RWPE1 (cell line): Measurements from ENCODE around the gene CSK.

Experiments used
- CTCF ChIA-PET: fragments of 350-600 bp; sonication (Branson Sonifier 250); formaldehyde crosslinking; extraction: SDS; loops from one replicate; lab custom pipeline; 2021; lab: Yijun Ruan, JAX
- POLR2A ChIA-PET: fragments of 400-600 bp; formaldehyde crosslinking; extraction: SDS; loops from one replicate; lab custom pipeline; 2020; ENCODE audit warnings: antibody characterized with exemption; ENCODE audit not compliant: low non-redundant PET; lab: Yijun Ruan, JAX
- DNase-seq: peaks from one replicate; pipeline ENCODE4 v3.0.0; 2012; ENCODE audit warnings: low spot score
- H3K27ac ChIP-seq: fragments of 450-650 bp; 2 replicates; pipeline ENCODE4 v1.5.1; 2017
- TF ChIP-seq, protein P1 (sequence below): fragments of 450-650 bp; conservative IDR thresholded peaks from 2 replicates; pipeline ENCODE4 v1.5.1; 2017; ENCODE audit warnings: low read depth, mild to moderate bottlenecking

Gene CSK

DNA sequence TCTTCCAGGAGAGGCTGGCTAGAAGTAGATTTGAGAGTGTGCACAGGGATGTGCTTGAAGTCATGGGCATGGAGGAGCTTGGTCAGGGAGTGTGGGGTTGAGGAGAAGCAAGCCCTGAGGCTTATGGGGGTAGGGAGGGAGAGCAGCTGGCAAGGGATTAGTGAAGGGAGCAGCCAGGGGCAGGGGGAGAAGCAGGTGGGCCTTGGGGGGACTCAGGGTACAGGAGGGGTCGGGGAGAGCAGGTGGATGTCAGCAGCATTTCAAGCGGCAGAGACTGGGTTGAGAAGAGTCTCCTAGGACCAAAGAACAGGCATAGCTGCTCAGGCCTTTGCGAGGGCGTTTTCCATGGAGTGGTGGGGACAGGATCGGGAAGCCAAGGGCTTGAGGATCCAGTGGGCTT, 27.4 kb downstream of the CSK start:
- peak overlapping the region; percentile 86 for H3K27ac ChIP-seq
- CTCF ChIA-PET, result interaction anchor here (0.6 to 2.3 kb wide), 2 partner anchors 10 to 86 kb away, joined by 4 to 11 read pairs; no protein-coding TSS in a partner anchor
- no peak for DNase-seq
- TF ChIP-seq, protein P1, sequence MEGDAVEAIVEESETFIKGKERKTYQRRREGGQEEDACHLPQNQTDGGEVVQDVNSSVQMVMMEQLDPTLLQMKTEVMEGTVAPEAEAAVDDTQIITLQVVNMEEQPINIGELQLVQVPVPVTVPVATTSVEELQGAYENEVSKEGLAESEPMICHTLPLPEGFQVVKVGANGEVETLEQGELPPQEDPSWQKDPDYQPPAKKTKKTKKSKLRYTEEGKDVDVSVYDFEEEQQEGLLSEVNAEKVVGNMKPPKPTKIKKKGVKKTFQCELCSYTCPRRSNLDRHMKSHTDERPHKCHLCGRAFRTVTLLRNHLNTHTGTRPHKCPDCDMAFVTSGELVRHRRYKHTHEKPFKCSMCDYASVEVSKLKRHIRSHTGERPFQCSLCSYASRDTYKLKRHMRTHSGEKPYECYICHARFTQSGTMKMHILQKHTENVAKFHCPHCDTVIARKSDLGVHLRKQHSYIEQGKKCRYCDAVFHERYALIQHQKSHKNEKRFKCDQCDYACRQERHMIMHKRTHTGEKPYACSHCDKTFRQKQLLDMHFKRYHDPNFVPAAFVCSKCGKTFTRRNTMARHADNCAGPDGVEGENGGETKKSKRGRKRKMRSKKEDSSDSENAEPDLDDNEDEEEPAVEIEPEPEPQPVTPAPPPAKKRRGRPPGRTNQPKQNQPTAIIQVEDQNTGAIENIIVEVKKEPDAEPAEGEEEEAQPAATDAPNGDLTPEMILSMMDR, result no peak
- POLR2A ChIA-PET, result interaction anchor here (0.8 kb wide), 1 partner anchor 24 kb away, joined by 5 read pairs; no protein-coding TSS in a partner anchor

GRCh38 chr15:74809956-74810355, 28.1 kb downstream of the CSK start:
- no peak for DNase-seq
- CTCF ChIA-PET, result interaction anchor here (0.7 kb wide), 1 partner anchor 35 kb away, joined by 3 read pairs; no protein-coding TSS in a partner anchor
- peak overlapping the region; percentile 86 for H3K27ac ChIP-seq
- TF ChIP-seq, protein P1, result no peak
- POLR2A ChIA-PET, result interaction anchor here (0.8 kb wide), 1 partner anchor 23 kb away, joined by 5 read pairs; no protein-coding TSS in a partner anchor

DNA sequence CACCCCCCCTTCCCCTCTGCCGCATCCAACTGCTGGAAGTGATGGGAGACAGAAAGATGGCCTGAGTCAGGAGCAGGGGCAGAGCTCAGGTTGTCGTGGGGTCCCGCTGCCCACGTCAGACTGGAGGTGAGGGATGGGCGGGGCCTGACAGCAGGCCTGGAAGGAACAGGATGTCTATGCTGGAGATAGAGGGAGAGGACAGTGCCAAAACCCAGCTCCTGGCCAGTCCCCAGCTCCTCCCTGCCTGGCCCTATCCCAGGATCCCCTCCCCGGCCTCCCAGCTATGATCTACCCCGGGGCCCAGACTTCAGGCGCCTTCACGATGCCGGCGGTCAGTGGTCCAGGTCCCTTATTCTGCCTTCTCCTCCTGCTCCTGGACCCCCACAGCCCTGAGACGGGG, 30.7 kb downstream of the CSK start, which contains the start of gene LMAN1L:
Gene LMAN1L, plus strand, starts transcription at position 303 of the 400 bp plus-strand sequence. Its CDS starts 20 bp downstream, at position 323.
- ChIA-PET CTCF (no interaction called here), POLR2A (no interaction called here)
- TF ChIP-seq, protein P1, result no peak

GRCh38 chr15:74815121-74815934, 33.4 kb downstream of the CSK start:
- ChIA-PET CTCF (interaction anchor here (0.6 to 1.0 kb wide), 2 partner anchors 18 to 27 kb away, joined by 3 to 5 read pairs; partner anchors contain the start of gene ULK3), POLR2A (no interaction called here)
- DNase-seq, result no peak
- TF ChIP-seq, protein P1, result no peak
- peak overlapping the region; percentile 84 for H3K27ac ChIP-seq

More for the DNA sequence above, 30.7 kb downstream of the CSK start, which contains the start of gene LMAN1L:
- peak within 1 kb of the TSS; percentile 84 for H3K27ac ChIP-seq
- no peak for DNase-seq

GRCh38 chr15:74815961-74816360, 34.1 kb downstream of the CSK start:
- DNase-seq, result no peak
- H3K27ac ChIP-seq, result peak overlapping the region; percentile 84
- ChIA-PET POLR2A (no interaction called here), CTCF (no interaction called here)
- TF ChIP-seq, protein P1, result no peak

DNA sequence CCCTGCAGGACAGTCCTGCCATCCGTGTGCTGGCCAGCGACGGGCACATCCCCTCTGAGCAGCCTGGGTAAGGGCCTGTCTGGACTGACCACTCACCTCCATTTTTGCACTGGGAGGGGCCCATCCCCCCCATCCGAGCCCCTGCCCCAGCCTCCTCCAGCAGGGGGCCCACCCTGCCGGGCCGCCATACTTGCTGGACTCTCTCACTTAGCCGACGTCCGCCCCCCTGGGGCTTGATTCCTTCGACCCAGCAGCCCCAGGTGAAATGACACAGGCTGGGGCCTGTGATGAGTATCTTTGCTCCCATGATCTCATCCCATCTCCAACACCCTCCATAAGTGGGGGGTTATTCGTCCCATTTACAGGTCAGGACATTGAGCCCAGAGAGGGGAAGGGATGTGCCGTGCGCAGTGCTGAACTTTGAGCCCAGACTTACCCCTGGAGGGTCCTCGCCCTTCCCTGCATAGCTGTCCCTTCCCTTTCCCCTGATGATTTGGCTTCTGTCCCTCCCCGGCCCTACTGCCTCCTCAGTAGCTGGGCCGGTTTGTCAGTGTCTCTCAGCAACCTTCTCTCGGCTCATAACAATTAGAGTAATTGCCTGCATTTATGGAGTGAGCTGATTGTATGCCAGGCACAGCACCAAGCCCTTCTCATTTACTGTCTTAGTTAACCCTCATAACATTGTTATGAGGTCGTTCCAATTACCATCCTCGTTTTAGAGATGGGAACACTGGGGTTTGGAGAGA, 34.9 kb downstream of the CSK start:
- ChIA-PET POLR2A (interaction anchor here (0.6 to 1.2 kb wide), 2 partner anchors 9 to 26 kb away, joined by 3 read pairs; partner anchors contain the start of genes CPLX3 and ULK3), CTCF (interaction anchor here (0.6 to 1.4 kb wide), 10 partner anchors 9 to 378 kb away, joined by 3 to 13 read pairs (median 4); no protein-coding TSS in a partner anchor)
- TF ChIP-seq, protein P1, result no peak
- no peak for DNase-seq
- peak overlapping the region; percentile 84 for H3K27ac ChIP-seq
